Stimulated activated CD8-positive, alpha-beta memory T cell treated with anti-CD3 and anti-CD28 coated beads, Interleukin-4, amount 100 ng/mL, for 24 hours (primary cell): ENCODE results near the gene HHIPL1.
A peak's percentile ranks its signal among the peaks of the same experiment; 100 is the strongest.

ENCODE experiments used
- DNase-seq: peaks from one replicate; pipeline ENCODE4 v3.0.0-alpha.2; 2020; ENCODE audit warnings: low read depth

HHIPL1 gene

GRCh38 chr14:99675951-99676350 lies 31.0 kb downstream of the HHIPL1 start:
- DNase-seq: no peak

GRCh38 chr14:99676657-99677056 lies 31.7 kb downstream of the HHIPL1 start:
- no peak for DNase-seq

GRCh38 chr14:99677231-99678140 lies 32.6 kb downstream of the HHIPL1 start:
- no peak for DNase-seq

GRCh38 chr14:99678198-99678597 lies 33.3 kb downstream of the HHIPL1 start:
- DNase-seq: no peak

- no peak for DNase-seq
Observed at GRCh38 chr14:99679111-99679510, 34.2 kb downstream of the HHIPL1 start.

- DNase-seq: no peak
Observed at GRCh38 chr14:99679543-99679942, 34.6 kb downstream of the HHIPL1 start.

GRCh38 chr14:99679996-99680395 lies 35.1 kb downstream of the HHIPL1 start:
- DNase-seq: no peak

- no peak for DNase-seq
Observed at GRCh38 chr14:99681101-99681831, 36.3 kb downstream of the HHIPL1 start.

GRCh38 chr14:99681832-99682148 lies 36.9 kb downstream of the HHIPL1 start:
- no peak for DNase-seq

- peak; percentile 75 for DNase-seq
Observed at GRCh38 chr14:99682809-99683618, 38.1 kb downstream of the HHIPL1 start.

GRCh38 chr14:99683619-99684409 lies 38.9 kb downstream of the HHIPL1 start, which contains the start of gene CYP46A1:
Gene CYP46A1 (plus strand): TSS chr14:99684298. CDS start chr14:99684418, 120 bp downstream.
- peak; percentile 99 for DNase-seq

GRCh38 chr14:99684410-99684934 lies 39.5 kb downstream of the HHIPL1 start:
- peak; percentile 14 for DNase-seq

- no peak for DNase-seq
Observed at GRCh38 chr14:99685151-99685591, 40.2 kb downstream of the HHIPL1 start.

- no peak for DNase-seq
Observed at GRCh38 chr14:99685596-99685995, 40.7 kb downstream of the HHIPL1 start.

- DNase-seq: no peak
Observed at GRCh38 chr14:99686557-99687283, 41.8 kb downstream of the HHIPL1 start.

GRCh38 chr14:99687284-99688209 lies 42.6 kb downstream of the HHIPL1 start:
- DNase-seq: no peak

- no peak for DNase-seq
Observed at GRCh38 chr14:99688210-99688581, 43.3 kb downstream of the HHIPL1 start.

- DNase-seq: no peak
Observed at GRCh38 chr14:99688629-99689028, 43.7 kb downstream of the HHIPL1 start.
